B cell (primary cell): ENCODE data around the gene EPHA2. TPM values are rescaled to one million over a fixed set of nuclear protein-coding genes. Genes with fewer than 3 reads are reported as not detected.

Source experiments
- ATAC-seq: fragments of 200-7000 bp; cut with Tn5 transposase; one replicate; pipeline ENCODE4 v1.10.0; 2021; ENCODE audit warnings: low read depth, mild to moderate bottlenecking, moderate number of reproducible peaks, moderate library complexity
- CTCF ChIA-PET: fragments of 350-600 bp; sonication (Branson Sonifier 250); formaldehyde crosslinking; loops from one replicate; lab custom pipeline; 2021; ENCODE audit warnings: antibody characterized with exemption, inconsistent platforms; lab: Charles Lee
- POLR2A ChIA-PET: fragments of 350-600 bp; sonication (Branson Sonifier 250); formaldehyde crosslinking; loops from one replicate; lab custom pipeline; 2021; ENCODE audit warnings: antibody characterized with exemption; lab: Charles Lee
- DNase-seq: peaks from one replicate; pipeline ENCODE4 v3.0.0; 2013
- H2AFZ ChIP-seq: 2 replicates; pipeline ENCODE4 v1.6.1; 2012; ENCODE audit warnings: mild to moderate bottlenecking, low read depth, low read length; ENCODE audit not compliant: insufficient read depth, poor library complexity, severe bottlenecking
- H3K27ac ChIP-seq, 2 donors: 1 replicate in 1 of 2; 2 replicates in 1 of 2; pipeline ENCODE4 v1.5.1; 2012 to 2013; ENCODE audit warnings: low read length in 2 of 2, mild to moderate bottlenecking in 2 of 2, moderate library complexity in 1 of 2
- H3K27me3 ChIP-seq, 4 experiments: fragments of 200-600 bp in 1 of 4; sonication (generic) in 1 of 4; replicated peaks in 1 of 4; 1 replicate in 2 of 4; 2 replicates in 2 of 4; pipeline versions ENCODE4 v1.6.1 to v1.7.0; 2013 to 2016; ENCODE audit warnings: low read length in 3 of 4, mild to moderate bottlenecking in 2 of 4, mixed read lengths in 1 of 4, moderate library complexity in 1 of 4; ENCODE audit not compliant: insufficient read depth in 4 of 4, control insufficient read depth in 3 of 4; ENCODE audit errors: control extremely low read depth in 1 of 4
- H3K36me3 ChIP-seq, 2 experiments: replicated peaks in 1 of 2; 1 replicate in 1 of 2; 2 replicates in 1 of 2; pipeline versions ENCODE4 v1.6.1 to v1.7.1; 2013; ENCODE audit warnings: low read length in 1 of 2; ENCODE audit not compliant: insufficient read depth in 2 of 2, control insufficient read depth in 1 of 2; ENCODE audit errors: control extremely low read depth in 1 of 2, extremely low read depth in 1 of 2
- H3K4me1 ChIP-seq, 2 donors: fragments of 200-600 bp in 1 of 2; sonication (generic) in 1 of 2; 1 replicate in 1 of 2; 2 replicates in 1 of 2; pipeline versions ENCODE4 v1.5.1 to v1.6.1; 2013 to 2017; ENCODE audit warnings: low read length in 2 of 2; ENCODE audit not compliant: control insufficient read depth in 2 of 2, insufficient read depth in 2 of 2
- H3K4me2 ChIP-seq: replicated peaks from 2 replicates; pipeline ENCODE3; 2012; ENCODE audit warnings: mild to moderate bottlenecking, low read depth, low read length; ENCODE audit not compliant: poor library complexity, severe bottlenecking
- H3K4me3 ChIP-seq, 5 experiments: fragments of 200-600 bp in 1 of 5; sonication (generic) in 1 of 5; 1 replicate in 3 of 5; 2 replicates in 2 of 5; pipeline versions ENCODE4 v1.5.1 to v1.7.0; 2011 to 2016; ENCODE audit warnings: low read length in 4 of 5, mild to moderate bottlenecking in 4 of 5, low read depth in 2 of 5, control low read depth in 1 of 5, moderate library complexity in 1 of 5; ENCODE audit not compliant: insufficient read depth in 1 of 5; ENCODE audit errors: control extremely low read depth in 1 of 5, extremely low read depth in 1 of 5
- H3K79me2 ChIP-seq: fragments of 200-600 bp; sonication (generic); one replicate; pipeline ENCODE4 v1.6.0; 2016; ENCODE audit warnings: low read length; ENCODE audit not compliant: control insufficient read depth, insufficient read depth
- H3K9ac ChIP-seq: fragments of 200-600 bp; sonication (generic); 2 replicates; pipeline ENCODE4 v1.6.1; 2017; ENCODE audit warnings: mild to moderate bottlenecking, low read length, moderate library complexity
- H3K9me3 ChIP-seq, 3 donors: one replicate each; pipeline versions ENCODE4 v1.6.1 to v1.7.1; 2013; ENCODE audit warnings: low read length in 2 of 3; ENCODE audit not compliant: control insufficient read depth in 2 of 3, insufficient read depth in 1 of 3; ENCODE audit errors: control extremely low read depth in 1 of 3
- H4K20me1 ChIP-seq: 2 replicates; pipeline ENCODE4 v1.6.0; 2012; ENCODE audit warnings: mild to moderate bottlenecking, low read length; ENCODE audit not compliant: insufficient read depth, control insufficient read depth, poor library complexity, severe bottlenecking
- H3K27ac Mint-ChIP-seq: one replicate; pipeline ENCODE4 v1.8.0; 2021; ENCODE audit warnings: mixed read lengths
- H3K27me3 Mint-ChIP-seq: one replicate; pipeline ENCODE4 v1.8.0; 2021; ENCODE audit warnings: mixed read lengths
- H3K4me1 Mint-ChIP-seq: one replicate; pipeline ENCODE4 v1.8.0; 2021; ENCODE audit warnings: mixed read lengths
- H3K4me3 Mint-ChIP-seq: one replicate; pipeline ENCODE4 v1.8.0; 2021; ENCODE audit warnings: mixed read lengths
- H3K9me3 Mint-ChIP-seq: one replicate; pipeline ENCODE4 v1.8.0; 2022; ENCODE audit warnings: mixed read lengths; ENCODE audit not compliant: insufficient read depth
- CTCF ChIP-seq: fragments of 200-600 bp; IDR thresholded peaks from one replicate; pipeline ENCODE4 v1.8.0; 2022; ENCODE audit warnings: antibody characterized with exemption, mild to moderate bottlenecking
- EZH2 ChIP-seq: IDR thresholded peaks from 2 replicates; pipeline ENCODE4 v1.6.1; 2012; ENCODE audit warnings: borderline replicate concordance, low read depth, mild to moderate bottlenecking, moderate library complexity, low read length; ENCODE audit not compliant: insufficient read depth, poor library complexity, severe bottlenecking
- WGBS: methylation state at CpG from one replicate; pipeline ENCODE4 v1.1.5; 2013; ENCODE audit warnings: missing lambda C conversion rate; ENCODE audit not compliant: insufficient coverage; 5-methylcytosine and 5-hydroxymethylcytosine counted together
- intact Hi-C: fragments of 100-400 bp; cut with micrococcal nuclease; formaldehyde crosslinking; loops from one replicate; pipeline ENCODE4 v1.10.0; 2022
- polyA plus RNA-seq: library from polyadenylated mRNA; depleted of rRNA; stranded (reverse); fragments of >200 nt; gene quantifications from 2 replicates; pipeline ENCODE4 v1.2.3, GENCODE V29; 2012
- total RNA-seq, 2 donors: library from RNA; stranded (reverse); fragments of 120-200 nt in 1 of 2; gene quantifications; 1 replicate in 1 of 2; 2 replicates in 1 of 2; pipeline versions ENCODE4 v1.2.3 to v1.2.4, GENCODE V29; 2013 to 2022

The EPHA2 gene
- total and polyA plus RNA-seq, 2 donors (not counting 1 experiment from before 2014, with no cell fraction given), result 0.12 TPM; not detected in 1

DNA sequence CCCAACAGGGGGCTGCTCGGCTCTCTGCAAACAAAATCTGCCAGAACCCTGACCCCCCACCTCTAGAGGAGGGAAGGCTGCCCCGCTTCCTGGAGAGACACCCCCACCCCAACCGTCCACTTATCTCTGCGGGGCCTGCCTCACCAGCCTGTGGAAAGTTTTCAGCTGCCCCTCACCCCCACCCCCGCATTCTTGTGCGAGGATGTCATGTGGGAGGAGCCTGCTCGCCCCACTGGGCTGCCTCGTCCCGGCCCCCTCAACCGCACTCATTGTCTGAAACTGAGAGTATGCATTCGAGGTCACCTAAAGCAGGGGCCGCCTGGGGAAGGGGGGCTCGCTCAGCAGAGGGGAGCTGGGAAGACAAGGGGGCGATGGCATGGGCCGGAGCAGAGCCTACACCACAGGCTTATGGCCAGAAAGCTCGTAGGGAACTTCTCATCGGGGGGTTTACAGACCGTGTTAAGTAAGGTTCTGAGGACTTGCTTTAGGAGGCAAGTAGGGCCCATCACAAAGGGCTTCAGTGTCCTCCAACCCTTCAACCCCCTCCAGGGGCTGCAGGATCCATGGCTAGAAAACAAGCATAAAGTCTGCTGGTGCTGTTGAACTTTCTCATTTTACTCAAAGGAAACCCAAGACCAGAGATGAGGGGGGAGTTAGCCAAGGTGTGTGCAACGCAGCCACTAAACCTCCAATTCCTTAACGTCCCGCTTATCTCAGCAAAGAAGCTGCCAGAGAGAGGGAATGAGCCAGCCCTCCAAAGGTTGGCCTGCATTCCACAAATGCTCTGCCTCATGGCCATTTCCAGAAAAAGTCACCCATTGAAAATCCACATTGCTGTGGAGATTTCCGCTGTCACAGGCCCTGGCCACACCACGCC, 9.4 kb downstream of the EPHA2 start:
- Histone ChIP-seq H3K79me2 (no peaks in the 10 kb centered on the region), H4K20me1 (no peaks in the 10 kb centered on the region), H3K27ac (no peak overlapping the region), H3K27me3 (peaks cover 0 to 48% (median 4%) of the 10 kb centered on the region in 4 experiments), H3K4me2 (no peak overlapping the region), H3K4me3 (no peak overlapping the region), H3K9ac (no peak overlapping the region), H3K36me3 (no peaks in the 10 kb centered on the region), H3K9me3 (peaks cover 0 to 3% (median 0%) of the 10 kb centered on the region in 3 donors), H2AFZ (no peak overlapping the region), H3K4me1 (no peaks in the 10 kb centered on the region)
- ATAC-seq (no peak), DNase-seq (no peak)
- no peaks in the 10 kb centered on the region for H3K4me1 Mint-ChIP-seq
- intact Hi-C loops, result no loop called here
- H3K27me3 Mint-ChIP-seq, result peaks cover 32% of the 10 kb centered on the region
- WGBS, result 82% methylated on average over 11 of the region's 23 CpGs
- no peak for TF ChIP-seq CTCF
- TF ChIP-seq EZH2, result no peak
- H3K4me3 Mint-ChIP-seq, result no peak overlapping the region
- ChIA-PET POLR2A (no interaction called here), CTCF (no interaction called here)
- no peaks in the 10 kb centered on the region for H3K9me3 Mint-ChIP-seq
- no peak overlapping the region for H3K27ac Mint-ChIP-seq

GRCh38 chr1:16145662-16146278, 10.1 kb downstream of the EPHA2 start:
- Histone ChIP-seq H3K27me3 (peaks cover 0 to 41% (median 1%) of the 10 kb centered on the region in 4 experiments), H3K79me2 (no peaks in the 10 kb centered on the region), H3K27ac (no peak overlapping the region), H4K20me1 (no peaks in the 10 kb centered on the region), H3K36me3 (no peaks in the 10 kb centered on the region), H3K9ac (no peak overlapping the region), H2AFZ (no peak overlapping the region), H3K9me3 (no peaks in the 10 kb centered on the region), H3K4me3 (no peak overlapping the region), H3K4me1 (no peaks in the 10 kb centered on the region), H3K4me2 (no peak overlapping the region)
- ATAC-seq (no peak), DNase-seq (no peak)
- Mint-ChIP-seq H3K4me1 (no peaks in the 10 kb centered on the region), H3K9me3 (no peaks in the 10 kb centered on the region), H3K27me3 (peaks cover 28% of the 10 kb centered on the region), H3K27ac (no peak overlapping the region), H3K4me3 (no peak overlapping the region)
- ChIA-PET POLR2A (no interaction called here), CTCF (no interaction called here)
- 93% methylated on average over 24 of the region's 26 CpGs for WGBS
- TF ChIP-seq CTCF (no peak), EZH2 (no peak)
- intact Hi-C loops, result no loop called here
